GM19324 (cell line): ENCODE data around the gene THADA.
"Not testable (repeated sequence)": the region's sequence is repeated elsewhere in the genome, so short reads cannot be mapped to it uniquely, and the experiment has no call there.

Experiments used
- ATAC-seq: cut with Tn5 transposase; IDR thresholded peaks from one replicate; pipeline ENCODE4 v1.9.1; 2021; ENCODE audit warnings: mild to moderate bottlenecking, moderate library complexity; ENCODE audit not compliant: unreplicated experiment, low FRiP score

Gene THADA, protein sequence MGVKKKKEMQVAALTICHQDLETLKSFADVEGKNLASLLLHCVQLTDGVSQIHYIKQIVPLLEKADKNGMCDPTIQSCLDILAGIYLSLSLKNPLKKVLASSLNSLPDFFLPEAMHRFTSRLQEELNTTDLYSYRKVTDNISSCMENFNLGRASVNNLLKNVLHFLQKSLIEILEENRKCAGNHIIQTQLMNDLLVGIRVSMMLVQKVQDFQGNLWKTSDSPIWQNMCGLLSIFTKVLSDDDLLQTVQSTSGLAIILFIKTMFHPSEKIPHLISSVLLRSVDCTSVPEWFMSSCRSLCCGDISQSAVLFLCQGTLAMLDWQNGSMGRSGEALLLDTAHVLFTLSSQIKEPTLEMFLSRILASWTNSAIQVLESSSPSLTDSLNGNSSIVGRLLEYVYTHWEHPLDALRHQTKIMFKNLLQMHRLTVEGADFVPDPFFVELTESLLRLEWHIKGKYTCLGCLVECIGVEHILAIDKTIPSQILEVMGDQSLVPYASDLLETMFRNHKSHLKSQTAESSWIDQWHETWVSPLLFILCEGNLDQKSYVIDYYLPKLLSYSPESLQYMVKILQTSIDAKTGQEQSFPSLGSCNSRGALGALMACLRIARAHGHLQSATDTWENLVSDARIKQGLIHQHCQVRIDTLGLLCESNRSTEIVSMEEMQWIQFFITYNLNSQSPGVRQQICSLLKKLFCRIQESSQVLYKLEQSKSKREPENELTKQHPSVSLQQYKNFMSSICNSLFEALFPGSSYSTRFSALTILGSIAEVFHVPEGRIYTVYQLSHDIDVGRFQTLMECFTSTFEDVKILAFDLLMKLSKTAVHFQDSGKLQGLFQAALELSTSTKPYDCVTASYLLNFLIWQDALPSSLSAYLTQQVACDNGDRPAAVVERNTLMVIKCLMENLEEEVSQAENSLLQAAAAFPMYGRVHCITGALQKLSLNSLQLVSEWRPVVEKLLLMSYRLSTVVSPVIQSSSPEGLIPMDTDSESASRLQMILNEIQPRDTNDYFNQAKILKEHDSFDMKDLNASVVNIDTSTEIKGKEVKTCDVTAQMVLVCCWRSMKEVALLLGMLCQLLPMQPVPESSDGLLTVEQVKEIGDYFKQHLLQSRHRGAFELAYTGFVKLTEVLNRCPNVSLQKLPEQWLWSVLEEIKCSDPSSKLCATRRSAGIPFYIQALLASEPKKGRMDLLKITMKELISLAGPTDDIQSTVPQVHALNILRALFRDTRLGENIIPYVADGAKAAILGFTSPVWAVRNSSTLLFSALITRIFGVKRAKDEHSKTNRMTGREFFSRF (N-terminal part only)

DNA sequence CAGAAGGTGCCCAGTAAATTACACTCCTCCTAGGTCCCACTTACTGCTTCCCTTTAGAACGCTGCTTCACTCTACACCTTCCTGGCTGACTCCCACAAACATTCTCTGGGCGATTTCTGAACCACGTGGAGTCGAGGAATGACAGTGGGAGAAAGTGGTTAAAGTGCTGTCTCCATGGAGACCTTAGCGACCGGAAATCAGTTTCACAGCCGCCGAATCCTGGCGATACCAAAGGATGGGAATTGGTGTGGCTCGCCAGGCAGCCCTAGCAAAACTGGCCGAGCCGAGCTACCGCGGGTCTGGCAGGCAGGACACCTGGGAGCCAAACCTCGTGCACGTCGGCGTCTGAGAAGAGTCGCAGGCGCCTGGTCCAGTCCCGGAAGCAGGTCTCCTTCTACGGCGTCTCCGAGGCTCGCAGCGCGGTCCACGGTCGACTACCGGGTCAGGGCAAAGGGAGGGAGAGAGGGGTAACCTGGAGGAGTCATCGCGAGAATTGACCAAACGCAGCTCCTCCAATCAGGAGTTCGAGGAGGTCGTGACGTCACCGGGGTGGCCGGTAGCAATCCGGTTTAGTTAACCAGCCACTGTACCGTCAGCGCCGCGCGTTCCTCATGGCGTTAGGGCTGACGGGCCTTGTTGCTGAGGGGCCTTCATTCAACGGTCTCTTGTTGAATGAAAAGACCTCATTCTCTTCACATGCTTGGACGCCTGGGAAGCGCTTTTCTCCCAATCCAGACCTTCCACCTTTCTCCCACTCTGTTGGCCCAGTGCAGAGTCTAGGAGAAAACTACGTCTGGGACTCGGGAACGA lies at the start of gene THADA:
THADA (minus strand) TSS at position 436 of the 810 bp plus-strand sequence. CDS start 3,646 bp downstream, outside the sequence.
- ATAC-seq, result peak; percentile 99

DNA sequence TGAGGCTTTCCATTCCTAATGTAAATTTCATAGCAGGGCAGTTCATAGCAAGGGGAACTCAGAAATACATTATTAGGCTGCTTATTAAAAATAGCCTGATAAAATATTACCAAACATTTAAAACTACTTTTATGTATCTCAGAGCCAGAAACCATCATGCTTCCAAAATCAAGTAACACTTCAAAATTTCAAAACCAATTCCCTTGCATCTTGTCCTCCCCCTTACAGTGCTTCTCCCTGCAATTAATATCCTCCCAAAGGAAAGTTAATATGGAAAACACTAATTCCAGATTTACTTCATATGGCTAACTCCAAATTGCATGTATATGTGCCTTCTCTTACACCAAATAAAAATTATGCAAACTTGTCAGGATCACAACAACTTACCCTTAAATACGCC lies 47.8 kb upstream of the THADA start:
- no peak for ATAC-seq

DNA sequence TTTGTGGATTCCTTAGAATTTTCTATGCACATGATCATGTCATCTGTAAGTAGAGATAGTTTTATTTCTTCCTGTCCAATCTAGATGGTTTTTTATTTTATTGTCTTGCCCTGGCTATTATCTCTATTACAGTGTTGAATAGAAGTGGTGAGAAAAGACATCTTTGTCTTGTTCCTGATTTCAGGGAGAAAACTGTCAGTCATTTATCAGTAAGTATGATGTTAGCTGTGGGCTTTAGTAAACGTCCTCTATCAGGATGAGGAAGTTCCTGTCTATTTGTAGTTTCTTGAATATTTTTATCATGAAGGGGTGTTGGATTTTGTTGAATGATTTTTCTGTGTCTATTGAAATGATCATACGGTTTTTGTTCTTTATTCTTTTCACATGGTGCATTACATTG lies 46.5 kb upstream of the THADA start:
- no peak for ATAC-seq

DNA sequence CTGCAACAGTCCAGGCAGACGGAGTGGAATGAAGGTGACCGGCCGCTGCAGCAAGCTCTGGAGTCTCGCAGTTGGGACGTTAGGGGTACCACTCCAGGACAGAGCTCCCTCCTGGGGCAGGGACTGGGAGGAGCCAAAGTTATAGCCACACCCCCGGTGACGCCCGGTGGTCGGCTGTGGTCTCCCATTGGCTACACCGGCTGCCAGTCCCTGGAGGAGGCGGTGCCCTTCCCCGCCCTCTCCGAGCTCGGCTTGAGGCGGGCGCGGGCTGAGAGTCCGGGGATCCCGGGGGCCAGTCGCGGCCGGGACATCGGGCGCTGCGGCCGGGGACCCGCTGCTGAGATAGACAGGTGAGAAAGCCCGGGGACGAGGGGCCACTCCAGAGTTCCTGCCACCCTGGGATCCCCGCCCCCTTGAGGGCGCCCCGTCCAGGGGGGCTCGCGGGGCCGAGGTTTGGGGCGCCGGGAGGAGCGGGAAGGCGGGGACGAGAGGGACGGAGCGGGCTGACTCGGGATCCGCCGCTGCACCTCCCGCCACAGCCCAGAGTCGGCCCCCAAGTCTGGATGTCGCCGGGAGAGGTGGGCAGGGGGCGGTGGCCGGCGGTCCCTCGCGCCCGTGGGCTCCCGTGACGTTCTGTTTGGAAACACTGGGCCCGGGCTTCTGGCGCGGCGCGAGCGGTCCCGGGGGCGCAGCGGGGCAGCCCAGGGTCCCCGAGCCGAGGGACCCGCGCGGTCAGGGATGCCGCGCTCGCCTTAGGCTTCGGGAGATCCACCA lies 41.4 kb upstream of the THADA start, which contains the start of gene PLEKHH2:
PLEKHH2 (plus strand) TSS at position 231 of the 774 bp plus-strand sequence. CDS start 7,414 bp downstream, outside the sequence.
- ATAC-seq, result peak; percentile 88

DNA sequence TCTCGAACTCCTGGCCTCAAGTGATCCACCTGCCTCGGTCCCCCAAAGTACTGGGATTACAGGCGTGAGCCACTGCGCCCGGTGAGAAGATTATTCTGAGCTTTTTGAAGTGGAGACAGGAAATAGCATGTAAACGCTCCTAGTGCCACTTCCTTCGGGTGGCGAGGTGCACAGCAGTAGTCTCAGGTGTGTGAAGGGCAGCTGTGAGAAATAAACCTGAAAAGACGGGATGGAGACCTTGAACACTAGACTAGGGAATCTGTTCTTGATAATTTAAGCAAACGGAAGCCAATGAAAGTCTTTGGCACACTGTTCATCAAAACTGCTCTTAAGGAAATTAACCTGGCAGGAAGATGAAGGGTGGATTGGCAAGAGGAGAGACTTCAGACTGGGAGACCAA lies 40.8 kb upstream of the THADA start:
- no peak for ATAC-seq

DNA sequence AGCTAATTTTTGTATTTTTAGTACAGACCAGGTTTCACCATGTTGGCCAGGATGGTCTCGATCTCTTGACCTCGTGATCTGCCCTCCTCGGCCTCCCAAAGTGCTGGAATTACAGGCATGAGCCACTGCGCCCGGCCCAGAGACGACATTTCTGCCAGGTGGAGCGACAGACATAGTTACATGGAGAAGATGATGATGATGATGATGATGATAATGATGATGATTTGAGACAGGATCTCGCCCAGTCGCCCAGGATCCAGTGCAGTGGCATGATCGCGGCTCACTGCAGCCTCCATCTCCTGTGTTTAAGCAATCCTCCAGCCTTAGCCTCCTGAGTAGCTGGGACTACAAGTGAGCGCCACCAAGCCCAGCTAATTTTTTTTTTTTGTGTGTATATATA lies 40.3 kb upstream of the THADA start:
- not testable (repeated sequence) for ATAC-seq

DNA sequence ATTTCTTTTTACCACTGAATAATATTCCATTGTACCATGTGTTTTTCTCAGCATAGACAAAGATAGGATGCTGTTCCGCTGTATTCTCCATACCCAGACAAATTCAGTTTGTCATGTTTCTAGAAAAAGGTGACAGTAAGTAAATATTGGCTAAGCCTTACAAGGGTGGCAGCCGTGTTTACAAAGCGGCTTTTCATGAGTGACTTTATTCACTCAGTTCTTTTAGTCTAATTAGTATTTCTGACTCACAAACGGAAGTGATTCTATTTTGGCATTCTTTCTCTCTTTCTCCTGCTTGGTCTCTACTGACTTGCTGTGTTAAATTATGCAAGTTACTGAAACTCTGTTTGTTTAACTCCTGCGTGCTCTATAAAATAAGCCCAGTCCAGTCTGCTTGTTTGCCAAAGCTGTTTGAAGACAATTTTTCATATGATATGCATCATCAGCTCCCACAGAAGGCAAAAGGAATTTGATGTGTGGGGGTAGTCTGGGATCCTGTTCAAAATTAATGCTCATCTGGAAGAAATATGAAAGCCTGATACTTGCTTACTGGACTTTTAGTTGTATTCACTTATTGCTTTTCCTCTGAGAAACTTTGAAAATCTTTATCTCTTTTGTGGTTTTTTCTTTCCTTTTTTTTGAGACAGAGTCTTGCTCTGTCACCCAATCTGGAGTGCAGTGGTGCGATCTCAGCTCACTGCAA lies 38.9 kb upstream of the THADA start:
- no peak for ATAC-seq

DNA sequence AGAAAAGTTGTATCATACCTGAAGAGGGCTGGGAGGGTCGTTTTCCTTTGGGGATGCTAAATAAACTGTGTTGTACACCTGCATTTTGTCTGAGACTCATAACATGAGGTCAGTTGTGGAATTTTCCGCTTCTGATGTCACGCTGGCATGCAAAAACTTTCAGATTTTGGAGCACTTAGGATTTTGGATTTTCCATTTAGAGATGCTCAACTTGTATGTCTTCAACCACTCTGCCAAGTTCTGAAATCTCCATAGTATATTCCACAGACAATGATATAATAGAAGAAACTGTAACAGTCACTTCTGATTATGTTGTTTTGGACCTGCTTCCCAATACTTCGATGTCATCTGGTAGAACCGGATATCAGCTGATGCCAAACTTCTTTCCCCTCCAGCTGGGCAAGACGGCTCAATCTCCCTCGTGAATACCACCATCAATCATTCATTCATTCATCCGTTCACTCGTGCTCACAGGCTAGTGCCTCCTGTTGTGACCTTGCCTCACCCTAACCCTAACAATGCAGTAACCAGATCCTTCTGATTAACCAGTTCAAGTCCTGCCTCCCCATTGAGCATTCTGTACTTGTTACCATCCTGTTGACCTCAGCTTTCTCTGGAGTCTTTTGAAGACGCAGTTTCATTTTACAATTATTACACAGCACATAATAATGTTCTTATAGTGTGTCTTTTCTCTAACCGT lies 35.9 kb upstream of the THADA start:
- ATAC-seq, result no peak

DNA sequence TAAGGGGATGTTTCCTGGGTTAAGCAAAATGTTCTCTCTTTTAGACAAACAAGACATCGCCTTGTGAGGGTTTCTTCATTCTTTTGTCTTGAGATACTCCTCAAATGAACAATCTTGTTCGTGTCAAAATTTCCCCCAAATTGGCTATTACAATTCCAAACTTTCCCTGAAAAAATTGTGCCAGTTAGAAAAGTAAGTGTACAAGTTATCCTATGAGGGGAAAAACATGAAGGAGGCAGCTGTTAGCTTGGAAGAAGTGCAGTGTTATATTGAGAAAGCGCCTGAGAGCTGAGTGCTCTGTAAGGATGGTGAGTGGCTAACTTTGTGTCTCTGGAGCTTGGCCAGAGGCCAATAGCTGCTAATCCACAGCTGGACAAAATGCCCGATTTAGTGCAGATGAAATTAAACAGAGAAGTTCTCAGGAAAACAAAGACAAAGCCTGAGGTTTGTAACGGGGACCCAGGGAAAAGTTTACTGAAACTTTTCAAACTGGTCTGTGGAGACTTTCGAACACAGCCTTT lies 27.2 kb upstream of the THADA start:
- ATAC-seq, result no peak

DNA sequence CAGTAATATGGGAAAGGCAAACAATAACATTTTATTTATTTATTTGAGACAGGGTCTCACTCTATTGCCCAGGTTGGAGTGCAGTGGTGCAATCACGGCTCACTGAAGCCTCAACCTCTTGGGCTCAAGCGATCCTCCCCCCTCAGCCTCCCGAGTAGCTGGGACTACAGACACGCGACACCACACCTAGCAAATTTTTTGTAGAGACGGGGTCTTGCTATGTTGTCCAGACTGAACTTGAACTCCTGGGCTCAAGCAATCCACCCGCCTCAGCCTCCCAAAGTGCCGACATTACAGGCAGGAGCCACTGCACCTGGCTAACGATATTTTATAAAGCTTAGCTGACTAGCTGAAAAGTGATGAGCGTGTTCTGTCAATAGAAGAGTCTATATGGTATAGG lies 23.7 kb upstream of the THADA start:
- no peak for ATAC-seq

DNA sequence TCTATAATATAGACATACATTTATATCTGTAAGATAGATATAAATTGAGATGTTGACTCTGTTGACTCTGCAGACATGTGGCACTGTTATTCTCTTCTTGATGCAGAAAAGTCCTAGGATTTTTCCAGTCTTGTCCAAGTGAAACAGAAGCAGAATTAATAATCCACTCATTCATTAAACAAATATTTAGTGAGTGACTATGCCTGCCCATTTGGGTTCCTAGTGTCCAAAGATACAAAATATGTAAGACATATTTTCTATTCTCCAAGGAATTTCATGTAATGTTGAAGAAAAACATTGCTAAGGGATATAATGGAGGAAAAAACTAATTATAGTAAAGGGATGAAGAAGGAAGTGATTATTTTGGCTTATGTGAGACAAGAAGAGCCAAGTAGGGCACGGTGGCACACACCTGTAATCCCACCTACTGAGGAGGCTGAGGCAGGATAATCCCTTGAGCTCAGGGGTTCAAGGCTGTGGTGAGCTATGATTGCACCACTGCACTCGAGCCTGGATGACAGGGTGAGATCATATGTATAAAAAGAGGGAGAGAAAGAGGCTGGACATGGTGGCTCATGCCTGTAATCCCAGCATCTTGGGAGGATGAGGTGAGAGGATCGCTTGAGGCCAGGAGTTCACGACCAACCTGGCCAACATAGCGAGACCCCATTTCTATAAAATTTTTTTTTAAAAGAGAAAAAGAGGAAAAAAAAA lies 21.3 kb upstream of the THADA start:
- no peak for ATAC-seq

DNA sequence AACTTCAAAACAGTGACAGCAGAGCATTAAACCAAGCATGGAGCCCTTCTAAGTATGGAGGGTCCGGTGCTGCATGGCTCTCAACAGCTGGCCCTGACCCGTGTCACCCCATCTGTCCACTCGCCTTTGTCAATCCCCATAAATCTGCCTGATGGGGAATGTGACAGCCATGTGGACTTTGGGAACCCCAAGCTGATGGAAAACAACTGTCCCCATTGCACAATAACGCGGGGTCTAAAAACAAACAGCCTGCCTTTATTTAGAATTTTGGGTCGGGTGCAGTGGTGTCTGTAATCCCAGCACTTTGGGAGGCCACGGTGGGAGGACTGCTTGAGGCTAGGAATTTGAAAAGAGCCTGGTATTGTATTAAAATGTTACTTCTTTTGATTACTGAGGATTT lies 17.1 kb upstream of the THADA start:
- ATAC-seq, result no peak

DNA sequence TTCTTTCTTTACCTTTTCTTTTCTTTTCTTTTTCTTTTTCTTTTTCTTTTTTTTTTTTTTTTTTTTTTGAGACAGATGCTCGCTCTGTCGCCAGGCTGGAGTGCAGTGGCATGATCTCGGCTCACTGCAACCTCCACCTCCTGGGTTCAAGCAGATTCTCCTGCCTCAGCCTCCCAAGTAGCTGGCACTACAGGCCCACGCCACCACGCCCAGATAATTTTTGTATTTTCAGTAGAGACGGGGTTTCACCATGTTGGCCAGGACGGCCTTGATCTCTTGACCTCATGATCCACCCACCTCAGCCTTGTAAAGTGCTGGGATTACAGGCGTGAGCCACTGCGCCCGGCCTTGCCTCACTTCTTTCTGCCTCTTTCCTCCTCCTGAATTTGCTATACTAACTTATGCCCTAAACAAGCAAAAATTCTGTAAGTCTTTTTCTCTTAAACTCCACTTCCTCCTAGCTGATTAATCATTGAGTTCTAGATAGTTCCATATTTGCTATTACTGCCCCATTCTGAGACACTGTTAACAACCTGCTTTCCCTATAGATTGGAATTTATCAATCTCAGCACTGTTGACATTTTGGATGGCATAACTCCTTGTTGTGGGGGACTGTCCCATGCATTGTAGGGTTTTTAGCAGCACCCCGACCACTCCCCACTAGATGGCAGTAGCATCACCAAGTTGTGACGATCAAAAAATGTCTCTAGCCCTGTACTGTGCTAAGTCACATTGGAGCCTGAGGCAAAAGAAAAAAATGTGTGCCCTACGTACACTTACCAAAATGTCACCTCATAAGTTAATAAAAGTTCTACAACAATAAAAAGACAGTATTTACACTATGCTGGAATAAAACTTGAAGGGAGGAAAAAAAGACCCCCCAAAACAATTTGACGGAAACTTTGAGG lies 16.4 kb upstream of the THADA start:
- no peak for ATAC-seq

DNA sequence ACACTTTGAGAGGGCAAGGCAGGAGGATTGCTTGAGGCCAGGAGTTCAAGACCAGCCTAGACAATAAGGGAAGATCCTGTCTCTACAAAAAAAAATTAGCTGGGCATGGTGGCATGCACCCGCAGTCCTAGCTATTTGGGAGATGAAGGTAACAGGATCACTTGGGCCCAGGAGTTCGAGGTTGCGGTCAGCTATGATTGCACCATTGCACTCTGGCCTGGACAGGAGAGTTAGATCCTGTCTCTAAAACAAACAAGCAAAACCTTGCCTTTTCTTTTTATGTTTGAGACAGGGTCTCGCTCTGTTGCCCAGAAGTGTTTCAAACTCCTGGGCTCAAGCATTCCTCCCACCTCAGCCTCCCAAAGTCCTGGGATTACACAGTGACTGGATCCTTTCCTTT lies 14.5 kb upstream of the THADA start:
- no peak for ATAC-seq

DNA sequence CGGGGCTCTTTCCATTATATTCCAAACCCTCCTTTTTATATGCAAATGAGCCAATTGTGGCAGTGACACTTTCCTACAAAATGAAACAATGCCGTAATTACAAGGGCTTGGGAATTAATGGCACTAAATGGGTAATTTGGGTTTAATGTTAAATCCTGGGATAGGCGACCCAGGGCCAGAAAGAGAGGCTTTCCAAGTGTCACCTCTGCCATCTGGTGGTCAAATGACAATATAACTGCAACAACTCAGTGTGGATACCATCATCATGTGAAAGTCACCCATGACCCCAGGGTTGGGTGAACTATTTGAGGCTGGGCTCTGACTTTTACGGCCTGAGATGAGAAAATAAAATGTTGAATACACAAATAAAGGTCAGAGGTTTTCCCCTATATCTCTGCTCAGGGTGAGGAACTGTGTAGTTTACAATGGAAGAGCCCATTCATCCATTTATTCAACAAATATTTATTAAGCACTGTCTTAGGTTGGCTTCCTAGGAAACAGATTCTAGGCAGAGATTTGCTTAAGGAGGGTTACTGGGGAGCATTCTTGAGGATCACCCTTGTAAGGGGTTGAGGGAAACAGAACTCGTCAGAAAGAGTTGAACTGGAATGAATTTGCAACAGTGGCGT lies 13.6 kb upstream of the THADA start:
- ATAC-seq, result no peak

DNA sequence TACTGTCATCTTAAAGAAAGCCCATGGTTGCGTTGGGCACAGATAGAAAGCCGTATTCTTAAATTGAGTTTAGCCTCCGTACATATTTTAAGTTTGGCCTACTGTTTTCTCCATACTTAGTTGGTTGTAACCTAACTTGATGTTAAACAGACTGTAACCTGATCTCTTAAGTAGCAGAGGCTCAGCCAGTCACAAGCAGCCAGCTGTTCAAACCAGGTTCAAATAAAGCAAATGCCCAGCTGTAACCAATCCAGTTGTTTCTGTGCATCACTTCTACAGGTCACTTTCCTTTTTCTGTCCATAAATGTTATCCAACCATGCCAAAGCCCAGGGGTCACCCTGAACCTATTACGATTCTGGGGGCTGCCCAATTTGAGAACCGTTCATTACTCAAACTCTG lies 10.0 kb upstream of the THADA start:
- ATAC-seq, result no peak
